Measurements from ENCODE around the gene OXER1.

OXER1 gene

GRCh38 chr2:42808301-42808700 lies 44.4 kb upstream of the OXER1 start:
- TF ChIP-seq EZH2phosphoT487 (IDR thresholded peaks at IDR 0.05; ENCODE audit: borderline replicate concordance, low read length) (no peak), CTCF (IDR thresholded peaks at IDR 0.05; ENCODE audit: low read depth, low read length, poor library complexity, severe bottlenecking) (no peak)
- peaks cover 24% of the 10 kb centered on the region for H3K4me1 ChIP-seq (ENCODE audit: control insufficient read depth, low read length)
- H3K4me3 ChIP-seq (ENCODE audit: low read length): no peak overlapping the region
- no peaks in the 10 kb centered on the region for H3K36me3 ChIP-seq (ENCODE audit: control insufficient read depth, low read length)
- H3K27ac ChIP-seq (ENCODE audit: low read depth, low read length): no peak overlapping the region
- H3K4me2 ChIP-seq (ENCODE audit: low read length): no peak overlapping the region
- H3K27me3 ChIP-seq (ENCODE audit: control insufficient read depth, low read length): peaks cover 3% of the 10 kb centered on the region; the same call in 1 of the 2 replicates
- H3K9me3 ChIP-seq (ENCODE audit: control insufficient read depth, insufficient read depth, low read length): no peaks in the 10 kb centered on the region
- no peaks in the 10 kb centered on the region for H4K20me1 ChIP-seq (ENCODE audit: control insufficient read depth, insufficient read depth, low read depth, low read length)
- peaks cover 10% of the 10 kb centered on the region; the same call in 1 of the 2 replicates for H3F3A ChIP-seq (ENCODE audit: control insufficient read depth, insufficient read depth)
- H3K79me2 ChIP-seq (ENCODE audit: control insufficient read depth, low read length): no peaks in the 10 kb centered on the region
- no peaks in the 10 kb centered on the region for H3K9me2 ChIP-seq (replicated peaks; ENCODE audit: control insufficient read depth, low read length)

- Histone ChIP-seq H3K27me3 (ENCODE audit: control insufficient read depth, low read length) (peaks cover 3% of the 10 kb centered on the region; the same call in 1 of the 2 replicates), H3K79me2 (ENCODE audit: control insufficient read depth, low read length) (no peaks in the 10 kb centered on the region), H3K9me2 (replicated peaks; ENCODE audit: control insufficient read depth, low read length) (no peaks in the 10 kb centered on the region), H3K27ac (ENCODE audit: low read depth, low read length) (no peak overlapping the region), H3K36me3 (ENCODE audit: control insufficient read depth, low read length) (no peaks in the 10 kb centered on the region), H3K4me2 (ENCODE audit: low read length) (no peak overlapping the region), H3K4me1 (ENCODE audit: control insufficient read depth, low read length) (peaks cover 24% of the 10 kb centered on the region), H4K20me1 (ENCODE audit: control insufficient read depth, insufficient read depth, low read depth, low read length) (no peaks in the 10 kb centered on the region), H3K4me3 (ENCODE audit: low read length) (no peak overlapping the region), H3F3A (ENCODE audit: control insufficient read depth, insufficient read depth) (0 out of 2 replicates have a peak, but pooled peaks cover 3% of the 10 kb centered on the region), H3K9me3 (ENCODE audit: control insufficient read depth, insufficient read depth, low read length) (no peaks in the 10 kb centered on the region)
- TF ChIP-seq EZH2phosphoT487 (IDR thresholded peaks at IDR 0.05; ENCODE audit: borderline replicate concordance, low read length) (no peak), CTCF (IDR thresholded peaks at IDR 0.05; ENCODE audit: low read depth, low read length, poor library complexity, severe bottlenecking) (no peak)
These were observed 42.9 kb upstream of the OXER1 start for GRCh38 chr2:42806786-42807185.

- H3K4me1 ChIP-seq (ENCODE audit: control insufficient read depth, low read length): peaks cover 11% of the 10 kb centered on the region
- 0 out of 2 replicates have a peak, but pooled peaks cover 3% of the 10 kb centered on the region for H3F3A ChIP-seq (ENCODE audit: control insufficient read depth, insufficient read depth)
- H3K27ac ChIP-seq (ENCODE audit: low read depth, low read length): no peak overlapping the region
- H3K4me3 ChIP-seq (ENCODE audit: low read length): no peak overlapping the region
- no peaks in the 10 kb centered on the region for H4K20me1 ChIP-seq (ENCODE audit: control insufficient read depth, insufficient read depth, low read depth, low read length)
- TF ChIP-seq EZH2phosphoT487 (IDR thresholded peaks at IDR 0.05; ENCODE audit: borderline replicate concordance, low read length): no peak
- no peak for TF ChIP-seq CTCF (IDR thresholded peaks at IDR 0.05; ENCODE audit: low read depth, low read length, poor library complexity, severe bottlenecking)
- no peaks in the 10 kb centered on the region for H3K9me2 ChIP-seq (replicated peaks; ENCODE audit: control insufficient read depth, low read length)
- H3K27me3 ChIP-seq (ENCODE audit: control insufficient read depth, low read length): peaks cover 3% of the 10 kb centered on the region; the same call in 1 of the 2 replicates
- no peaks in the 10 kb centered on the region for H3K79me2 ChIP-seq (ENCODE audit: control insufficient read depth, low read length)
- no peaks in the 10 kb centered on the region for H3K36me3 ChIP-seq (ENCODE audit: control insufficient read depth, low read length)
- H3K4me2 ChIP-seq (ENCODE audit: low read length): no peak overlapping the region
- H3K9me3 ChIP-seq (ENCODE audit: control insufficient read depth, insufficient read depth, low read length): no peaks in the 10 kb centered on the region
These were observed 41.0 kb upstream of the OXER1 start for GRCh38 chr2:42804891-42805290.
